ENCODE data around the gene MAGI3.

DNA sequence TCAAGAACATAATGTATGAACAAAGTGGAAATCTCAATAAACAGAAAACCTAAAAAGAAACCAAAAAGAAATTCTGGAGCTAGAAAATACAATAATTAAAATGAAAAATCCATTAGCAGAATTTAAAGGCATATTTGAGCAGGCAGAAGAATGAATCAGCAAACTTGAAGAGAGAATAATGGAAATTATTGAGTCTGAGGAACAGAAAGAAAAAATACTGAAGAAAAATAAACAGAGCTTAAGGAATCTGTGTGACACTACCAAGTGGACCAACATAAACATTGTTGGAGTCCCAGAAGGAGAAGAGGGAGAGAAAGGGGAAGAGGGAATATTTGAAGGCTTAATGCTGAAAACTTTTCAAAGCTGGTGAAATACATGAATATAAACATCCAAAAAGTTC is 54.5 kb downstream of the MAGI3 start:
- TF ChIP-seq, protein P1, sequence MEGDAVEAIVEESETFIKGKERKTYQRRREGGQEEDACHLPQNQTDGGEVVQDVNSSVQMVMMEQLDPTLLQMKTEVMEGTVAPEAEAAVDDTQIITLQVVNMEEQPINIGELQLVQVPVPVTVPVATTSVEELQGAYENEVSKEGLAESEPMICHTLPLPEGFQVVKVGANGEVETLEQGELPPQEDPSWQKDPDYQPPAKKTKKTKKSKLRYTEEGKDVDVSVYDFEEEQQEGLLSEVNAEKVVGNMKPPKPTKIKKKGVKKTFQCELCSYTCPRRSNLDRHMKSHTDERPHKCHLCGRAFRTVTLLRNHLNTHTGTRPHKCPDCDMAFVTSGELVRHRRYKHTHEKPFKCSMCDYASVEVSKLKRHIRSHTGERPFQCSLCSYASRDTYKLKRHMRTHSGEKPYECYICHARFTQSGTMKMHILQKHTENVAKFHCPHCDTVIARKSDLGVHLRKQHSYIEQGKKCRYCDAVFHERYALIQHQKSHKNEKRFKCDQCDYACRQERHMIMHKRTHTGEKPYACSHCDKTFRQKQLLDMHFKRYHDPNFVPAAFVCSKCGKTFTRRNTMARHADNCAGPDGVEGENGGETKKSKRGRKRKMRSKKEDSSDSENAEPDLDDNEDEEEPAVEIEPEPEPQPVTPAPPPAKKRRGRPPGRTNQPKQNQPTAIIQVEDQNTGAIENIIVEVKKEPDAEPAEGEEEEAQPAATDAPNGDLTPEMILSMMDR (IDR thresholded peaks at IDR 0.05; ENCODE audit: low read depth, low read length): no peak
- TF ChIP-seq POLR2A (IDR thresholded peaks at IDR 0.05; ENCODE audit: extremely low read depth, insufficient read length): no peak
- TF ChIP-seq MYC (IDR thresholded peaks at IDR 0.05; ENCODE audit: low read depth, low read length): no peak
